ENCODE measurements around the gene FLYWCH2. TPM values are rescaled to one million over a fixed set of nuclear protein-coding genes. Genes with fewer than 3 reads are reported as not detected.

FLYWCH2 gene
- total and polyA plus RNA-seq, 9 of the 15 experiments (the other 6 are each of a cell fraction or from before 2014, with no cell fraction given), result 0.70 to 55.5 (median 7.6) TPM

DNA sequence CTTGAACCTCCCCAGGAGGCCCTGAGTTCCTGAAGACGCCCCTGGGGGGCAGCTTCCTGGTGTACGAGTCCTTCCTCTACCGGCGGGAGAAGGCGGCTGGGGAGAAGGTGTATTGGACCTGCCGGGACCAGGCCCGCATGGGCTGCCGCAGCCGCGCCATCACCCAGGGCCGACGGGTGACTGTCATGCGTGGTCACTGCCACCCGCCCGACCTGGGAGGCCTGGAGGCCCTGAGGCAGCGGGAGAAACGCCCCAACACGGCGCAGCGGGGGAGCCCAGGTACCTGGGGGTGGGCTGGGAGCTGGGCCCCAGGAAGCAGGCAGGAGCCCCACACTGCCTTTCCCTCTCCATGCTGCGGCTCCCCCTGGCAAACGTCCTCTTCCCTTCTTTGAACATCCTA is 50.7 kb downstream of the FLYWCH2 start (continued):
- TF ChIP-seq, protein P1, sequence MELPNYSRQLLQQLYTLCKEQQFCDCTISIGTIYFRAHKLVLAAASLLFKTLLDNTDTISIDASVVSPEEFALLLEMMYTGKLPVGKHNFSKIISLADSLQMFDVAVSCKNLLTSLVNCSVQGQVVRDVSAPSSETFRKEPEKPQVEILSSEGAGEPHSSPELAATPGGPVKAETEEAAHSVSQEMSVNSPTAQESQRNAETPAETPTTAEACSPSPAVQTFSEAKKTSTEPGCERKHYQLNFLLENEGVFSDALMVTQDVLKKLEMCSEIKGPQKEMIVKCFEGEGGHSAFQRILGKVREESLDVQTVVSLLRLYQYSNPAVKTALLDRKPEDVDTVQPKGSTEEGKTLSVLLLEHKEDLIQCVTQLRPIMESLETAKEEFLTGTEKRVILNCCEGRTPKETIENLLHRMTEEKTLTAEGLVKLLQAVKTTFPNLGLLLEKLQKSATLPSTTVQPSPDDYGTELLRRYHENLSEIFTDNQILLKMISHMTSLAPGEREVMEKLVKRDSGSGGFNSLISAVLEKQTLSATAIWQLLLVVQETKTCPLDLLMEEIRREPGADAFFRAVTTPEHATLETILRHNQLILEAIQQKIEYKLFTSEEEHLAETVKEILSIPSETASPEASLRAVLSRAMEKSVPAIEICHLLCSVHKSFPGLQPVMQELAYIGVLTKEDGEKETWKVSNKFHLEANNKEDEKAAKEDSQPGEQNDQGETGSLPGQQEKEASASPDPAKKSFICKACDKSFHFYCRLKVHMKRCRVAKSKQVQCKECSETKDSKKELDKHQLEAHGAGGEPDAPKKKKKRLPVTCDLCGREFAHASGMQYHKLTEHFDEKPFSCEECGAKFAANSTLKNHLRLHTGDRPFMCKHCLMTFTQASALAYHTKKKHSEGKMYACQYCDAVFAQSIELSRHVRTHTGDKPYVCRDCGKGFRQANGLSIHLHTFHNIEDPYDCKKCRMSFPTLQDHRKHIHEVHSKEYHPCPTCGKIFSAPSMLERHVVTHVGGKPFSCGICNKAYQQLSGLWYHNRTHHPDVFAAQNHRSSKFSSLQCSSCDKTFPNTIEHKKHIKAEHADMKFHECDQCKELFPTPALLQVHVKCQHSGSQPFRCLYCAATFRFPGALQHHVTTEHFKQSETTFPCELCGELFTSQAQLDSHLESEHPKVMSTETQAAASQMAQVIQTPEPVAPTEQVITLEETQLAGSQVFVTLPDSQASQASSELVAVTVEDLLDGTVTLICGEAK (IDR thresholded peaks at IDR 0.05), result no peak
- TF ChIP-seq, protein P1 (CRISPR knock-in tag; IDR thresholded peaks at IDR 0.05), result no peak
- TF ChIP-seq KAT2B (IDR thresholded peaks at IDR 0.05; ENCODE audit: low read depth, low read length), result no peak
- TF ChIP-seq LEF1 (IDR thresholded peaks at IDR 0.05), result no peak
- no peak for TF ChIP-seq BRCA1 (IDR thresholded peaks at IDR 0.05)
- TF ChIP-seq BRCA1 (CRISPR knock-in tag; IDR thresholded peaks at IDR 0.05), result no peak
- TF ChIP-seq, protein P2, sequence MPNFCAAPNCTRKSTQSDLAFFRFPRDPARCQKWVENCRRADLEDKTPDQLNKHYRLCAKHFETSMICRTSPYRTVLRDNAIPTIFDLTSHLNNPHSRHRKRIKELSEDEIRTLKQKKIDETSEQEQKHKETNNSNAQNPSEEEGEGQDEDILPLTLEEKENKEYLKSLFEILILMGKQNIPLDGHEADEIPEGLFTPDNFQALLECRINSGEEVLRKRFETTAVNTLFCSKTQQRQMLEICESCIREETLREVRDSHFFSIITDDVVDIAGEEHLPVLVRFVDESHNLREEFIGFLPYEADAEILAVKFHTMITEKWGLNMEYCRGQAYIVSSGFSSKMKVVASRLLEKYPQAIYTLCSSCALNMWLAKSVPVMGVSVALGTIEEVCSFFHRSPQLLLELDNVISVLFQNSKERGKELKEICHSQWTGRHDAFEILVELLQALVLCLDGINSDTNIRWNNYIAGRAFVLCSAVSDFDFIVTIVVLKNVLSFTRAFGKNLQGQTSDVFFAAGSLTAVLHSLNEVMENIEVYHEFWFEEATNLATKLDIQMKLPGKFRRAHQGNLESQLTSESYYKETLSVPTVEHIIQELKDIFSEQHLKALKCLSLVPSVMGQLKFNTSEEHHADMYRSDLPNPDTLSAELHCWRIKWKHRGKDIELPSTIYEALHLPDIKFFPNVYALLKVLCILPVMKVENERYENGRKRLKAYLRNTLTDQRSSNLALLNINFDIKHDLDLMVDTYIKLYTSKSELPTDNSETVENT (CRISPR knock-in tag; IDR thresholded peaks at IDR 0.05), result no peak
- TF ChIP-seq, protein P3, sequence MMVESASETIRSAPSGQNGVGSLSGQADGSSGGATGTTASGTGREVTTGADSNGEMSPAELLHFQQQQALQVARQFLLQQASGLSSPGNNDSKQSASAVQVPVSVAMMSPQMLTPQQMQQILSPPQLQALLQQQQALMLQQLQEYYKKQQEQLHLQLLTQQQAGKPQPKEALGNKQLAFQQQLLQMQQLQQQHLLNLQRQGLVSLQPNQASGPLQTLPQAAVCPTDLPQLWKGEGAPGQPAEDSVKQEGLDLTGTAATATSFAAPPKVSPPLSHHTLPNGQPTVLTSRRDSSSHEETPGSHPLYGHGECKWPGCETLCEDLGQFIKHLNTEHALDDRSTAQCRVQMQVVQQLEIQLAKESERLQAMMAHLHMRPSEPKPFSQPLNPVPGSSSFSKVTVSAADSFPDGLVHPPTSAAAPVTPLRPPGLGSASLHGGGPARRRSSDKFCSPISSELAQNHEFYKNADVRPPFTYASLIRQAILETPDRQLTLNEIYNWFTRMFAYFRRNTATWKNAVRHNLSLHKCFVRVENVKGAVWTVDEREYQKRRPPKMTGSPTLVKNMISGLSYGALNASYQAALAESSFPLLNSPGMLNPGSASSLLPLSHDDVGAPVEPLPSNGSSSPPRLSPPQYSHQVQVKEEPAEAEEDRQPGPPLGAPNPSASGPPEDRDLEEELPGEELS (CRISPR knock-in tag; IDR thresholded peaks at IDR 0.05; ENCODE audit: borderline replicate concordance), result no peak
- no peak for TF ChIP-seq GATAD2A (IDR thresholded peaks at IDR 0.05)
- no peak for TF ChIP-seq TEAD1 (CRISPR knock-in tag; IDR thresholded peaks at IDR 0.05)
- no peak for TF ChIP-seq ZNF316 (IDR thresholded peaks at IDR 0.05)
- TF ChIP-seq OTX1 (CRISPR knock-in tag; IDR thresholded peaks at IDR 0.05), result no peak
- no peak for TF ChIP-seq FOXJ2 (tag; IDR thresholded peaks at IDR 0.05)
- no peak for TF ChIP-seq SAFB2 (IDR thresholded peaks at IDR 0.05; ENCODE audit: borderline replicate concordance, low read depth, low read length, severe bottlenecking)
- no peak for TF ChIP-seq ZNF445 (CRISPR knock-in tag; IDR thresholded peaks at IDR 0.05; ENCODE audit: low read depth)
- TF ChIP-seq ZNF75A (CRISPR knock-in tag; IDR thresholded peaks at IDR 0.05), result no peak
